WERI-Rb-1 (cell line): ENCODE measurements around the gene MYCN.

Experiments used
- DNase-seq: peaks from one replicate; pipeline ENCODE4 v3.0.0-alpha.2; 2020
- H3K27ac ChIP-seq: fragments of 250-450 bp; sonication (Bioruptor Pico); 2 replicates; pipeline ENCODE4 v1.5.1; 2020; ENCODE audit warnings: mild to moderate bottlenecking, moderate library complexity
- H3K27me3 ChIP-seq: fragments of 250-450 bp; sonication (Bioruptor Pico); 2 replicates; pipeline ENCODE4 v1.5.1; 2021; ENCODE audit warnings: mild to moderate bottlenecking, low read depth, moderate library complexity; ENCODE audit not compliant: insufficient read depth, severe bottlenecking
- H3K36me3 ChIP-seq: fragments of 250-450 bp; sonication (Bioruptor Pico); 2 replicates; pipeline ENCODE4 v1.5.1; 2020; ENCODE audit warnings: mild to moderate bottlenecking, moderate library complexity
- H3K4me3 ChIP-seq: 2 replicates; pipeline ENCODE4 v1.5.1; 2011; ENCODE audit warnings: low read depth, mild to moderate bottlenecking, control low read depth, low read length
- H3K9me3 ChIP-seq: fragments of 250-450 bp; sonication (Bioruptor Pico); 2 replicates; pipeline ENCODE4 v1.5.1; 2021; ENCODE audit warnings: mild to moderate bottlenecking, moderate library complexity; ENCODE audit not compliant: severe bottlenecking
- CTCF ChIP-seq: IDR thresholded peaks from 2 replicates; pipeline ENCODE4 v1.5.1; 2011; ENCODE audit warnings: low read depth, mild to moderate bottlenecking, control low read depth, inconsistent platforms, low read length

MYCN gene

GRCh38 chr2:15975261-15975600 is 34.9 kb downstream of the MYCN start:
- H3K27ac ChIP-seq: no peak overlapping the region
- no peak for DNase-seq
- TF ChIP-seq CTCF: no peak
- no peaks in the 10 kb centered on the region for H3K27me3 ChIP-seq
- H3K36me3 ChIP-seq: no peaks in the 10 kb centered on the region
- no peak overlapping the region for H3K4me3 ChIP-seq
- no peaks in the 10 kb centered on the region for H3K9me3 ChIP-seq

- DNase-seq: peak; percentile 1
- H3K27me3 ChIP-seq: no peaks in the 10 kb centered on the region
- no peaks in the 10 kb centered on the region for H3K36me3 ChIP-seq
- no peak overlapping the region for H3K4me3 ChIP-seq
- H3K27ac ChIP-seq: no peak overlapping the region
- TF ChIP-seq CTCF: no peak
- no peaks in the 10 kb centered on the region for H3K9me3 ChIP-seq
These were observed 35.3 kb downstream of the MYCN start for GRCh38 chr2:15975676-15976075.

- H3K27me3 ChIP-seq: no peaks in the 10 kb centered on the region
- no peak overlapping the region for H3K4me3 ChIP-seq
- peak; percentile 1 for DNase-seq
- H3K9me3 ChIP-seq: no peaks in the 10 kb centered on the region
- no peaks in the 10 kb centered on the region for H3K36me3 ChIP-seq
- no peak overlapping the region for H3K27ac ChIP-seq
- TF ChIP-seq CTCF: no peak
These were observed 36.0 kb downstream of the MYCN start for GRCh38 chr2:15976354-15976753.

- H3K9me3 ChIP-seq: no peaks in the 10 kb centered on the region
- no peaks in the 10 kb centered on the region for H3K36me3 ChIP-seq
- no peak for TF ChIP-seq CTCF
- H3K4me3 ChIP-seq: no peak overlapping the region
- no peaks in the 10 kb centered on the region for H3K27me3 ChIP-seq
- DNase-seq: no peak
- H3K27ac ChIP-seq: no peak overlapping the region
These were observed 38.9 kb downstream of the MYCN start for GRCh38 chr2:15979051-15979758.

- no peak for DNase-seq
- no peaks in the 10 kb centered on the region for H3K9me3 ChIP-seq
- no peak for TF ChIP-seq CTCF
- no peak overlapping the region for H3K4me3 ChIP-seq
- no peaks in the 10 kb centered on the region for H3K27me3 ChIP-seq
- H3K36me3 ChIP-seq: no peaks in the 10 kb centered on the region
- peak overlapping the region; percentile 96 for H3K27ac ChIP-seq
These were observed 39.6 kb downstream of the MYCN start for GRCh38 chr2:15979759-15980604.
